GM21423 (cell line): ENCODE data around the gene ARL15.
A peak's percentile ranks its signal among the peaks of the same experiment; 100 is the strongest.

Experiments used
- ATAC-seq: cut with Tn5 transposase; IDR thresholded peaks from one replicate; pipeline ENCODE4 v1.9.1; 2021; ENCODE audit warnings: mild to moderate bottlenecking, moderate library complexity; ENCODE audit not compliant: unreplicated experiment

ARL15 gene

DNA sequence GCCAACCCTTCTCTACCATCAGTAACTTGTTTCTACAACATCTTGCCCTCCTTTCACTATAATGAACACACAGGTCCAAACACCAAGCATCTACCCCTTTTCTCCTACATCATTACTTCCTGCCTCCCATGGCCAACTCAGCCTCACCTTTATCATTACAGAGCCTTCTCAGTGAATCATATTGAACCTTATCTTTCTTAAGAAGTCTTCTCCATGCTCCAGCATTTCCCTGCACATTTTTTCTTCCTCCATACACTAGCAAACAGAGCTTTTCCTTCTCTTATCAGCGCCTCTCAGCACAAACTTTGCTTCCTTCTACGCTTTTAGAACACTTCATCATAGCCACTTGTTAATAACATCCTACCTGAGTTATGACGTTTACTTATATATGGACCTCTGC lies 148.2 kb downstream of the ARL15 start:
- ATAC-seq = no peak

DNA sequence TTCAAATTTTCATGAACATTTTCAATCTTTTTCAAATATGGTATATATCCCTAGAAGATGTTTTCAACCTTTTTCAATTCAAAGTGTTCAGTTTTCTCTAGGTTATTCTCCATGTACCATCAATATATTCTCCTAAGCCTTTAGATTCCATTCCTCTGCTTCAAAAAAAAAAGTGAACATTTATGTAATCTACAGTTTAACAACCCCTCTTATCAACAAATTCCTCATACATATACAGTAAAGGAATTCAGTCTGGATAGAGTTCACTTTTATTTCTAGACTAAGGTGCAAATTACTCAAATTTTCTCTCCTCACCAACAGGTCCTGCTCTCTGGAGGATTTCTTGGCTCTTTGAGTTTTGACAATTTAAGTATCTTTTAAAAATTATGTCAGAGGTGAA lies 150.0 kb downstream of the ARL15 start:
- ATAC-seq = no peak

GRCh38 chr5:54159893-54160195 lies 150.5 kb downstream of the ARL15 start:
- no peak for ATAC-seq

DNA sequence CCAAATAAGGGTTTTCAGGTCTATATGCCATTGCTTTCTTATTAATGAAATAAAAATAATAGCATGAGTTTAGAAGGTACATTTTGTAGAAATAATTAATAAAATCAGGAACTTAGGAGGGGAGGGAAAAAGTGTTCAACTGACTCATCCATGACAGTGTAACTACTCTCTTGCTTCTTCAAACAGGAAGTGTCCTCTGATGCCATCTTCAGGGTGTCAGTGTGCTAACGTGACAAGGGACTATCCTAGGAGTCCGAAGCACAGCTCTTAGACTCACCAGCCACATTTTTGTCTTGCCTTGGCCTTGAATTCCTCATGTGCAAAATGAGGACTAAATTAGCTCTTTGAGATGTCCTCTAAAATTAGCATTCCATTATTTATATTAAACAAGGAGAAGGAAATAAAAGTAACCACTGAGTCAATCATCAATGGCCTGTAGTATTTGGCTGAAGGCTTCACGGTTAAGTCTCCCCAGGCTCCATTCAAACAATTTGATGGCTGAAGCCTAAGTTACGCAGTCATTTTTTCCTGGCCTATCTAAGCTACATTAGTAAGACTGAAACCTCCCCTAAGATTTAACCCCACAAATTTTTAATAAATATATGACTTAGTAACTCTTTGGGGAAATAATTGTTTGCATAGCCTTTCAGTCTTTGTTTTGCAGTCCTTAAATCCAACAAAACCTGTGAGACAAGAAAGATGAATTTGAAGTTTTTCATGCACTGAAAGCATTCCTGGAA lies 151.1 kb downstream of the ARL15 start:
- ATAC-seq = peak; percentile 95

DNA sequence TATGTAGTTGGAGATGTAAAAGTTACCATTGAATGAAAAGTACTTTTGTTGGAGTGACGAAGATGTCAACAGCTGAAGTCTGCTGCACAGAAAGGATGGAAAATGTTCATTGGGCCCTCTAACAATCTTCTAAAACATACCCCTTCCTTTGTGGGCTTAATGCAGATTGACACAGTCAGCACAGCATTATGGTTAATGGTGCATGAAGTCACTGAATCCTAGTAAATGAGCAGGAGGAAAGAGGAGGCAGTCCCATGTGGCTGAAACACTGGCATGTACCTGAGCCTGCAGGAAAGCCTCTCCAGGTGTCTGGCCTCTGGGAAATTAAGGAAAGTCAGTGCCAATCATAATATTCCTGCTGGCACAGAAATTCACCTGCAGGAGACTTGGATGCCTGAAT lies 153.8 kb downstream of the ARL15 start:
- no peak for ATAC-seq

DNA sequence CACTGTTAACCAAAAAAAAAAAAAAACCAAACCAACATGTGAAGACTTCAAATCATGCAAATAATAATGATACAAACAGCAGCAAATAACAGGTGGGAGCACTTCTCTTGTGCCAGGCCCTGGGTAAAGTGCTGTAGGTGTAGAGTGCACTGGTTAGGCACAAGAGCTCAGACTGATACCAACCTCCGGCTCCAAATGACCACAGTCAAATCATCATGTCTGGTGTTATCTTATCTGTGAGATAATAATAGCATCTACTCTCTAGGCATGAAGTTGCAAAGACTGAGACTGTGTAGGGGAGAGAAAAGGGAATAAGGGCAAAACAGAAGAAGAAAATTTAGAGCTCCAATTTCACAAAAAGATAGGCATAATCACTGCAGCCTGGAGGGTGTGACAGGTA lies 159.5 kb downstream of the ARL15 start:
- no peak for ATAC-seq

DNA sequence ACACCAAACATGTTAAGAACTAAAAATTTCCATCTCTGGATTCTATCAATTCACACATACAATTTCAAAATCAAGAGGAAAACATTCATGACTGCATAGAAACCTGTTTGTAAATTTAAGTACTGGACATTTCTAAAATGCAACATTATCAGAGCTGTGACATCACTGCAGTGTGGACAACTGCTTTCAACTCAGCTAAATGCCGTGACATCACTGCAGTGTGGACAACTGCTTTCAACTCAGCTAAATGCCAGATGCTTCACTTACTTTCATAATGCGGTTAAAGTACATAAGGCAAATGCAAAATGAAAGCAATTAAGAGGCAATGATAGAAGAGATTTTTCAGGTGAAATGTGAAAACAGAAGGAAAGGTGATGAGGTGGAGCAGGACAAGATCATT lies 161.5 kb downstream of the ARL15 start:
- no peak for ATAC-seq

- no peak for ATAC-seq
These were observed 162.1 kb downstream of the ARL15 start for GRCh38 chr5:54148067-54148845.

GRCh38 chr5:54146916-54147315 lies 163.5 kb downstream of the ARL15 start:
- ATAC-seq = no peak

GRCh38 chr5:54146390-54146789 lies 164.0 kb downstream of the ARL15 start:
- ATAC-seq = no peak

DNA sequence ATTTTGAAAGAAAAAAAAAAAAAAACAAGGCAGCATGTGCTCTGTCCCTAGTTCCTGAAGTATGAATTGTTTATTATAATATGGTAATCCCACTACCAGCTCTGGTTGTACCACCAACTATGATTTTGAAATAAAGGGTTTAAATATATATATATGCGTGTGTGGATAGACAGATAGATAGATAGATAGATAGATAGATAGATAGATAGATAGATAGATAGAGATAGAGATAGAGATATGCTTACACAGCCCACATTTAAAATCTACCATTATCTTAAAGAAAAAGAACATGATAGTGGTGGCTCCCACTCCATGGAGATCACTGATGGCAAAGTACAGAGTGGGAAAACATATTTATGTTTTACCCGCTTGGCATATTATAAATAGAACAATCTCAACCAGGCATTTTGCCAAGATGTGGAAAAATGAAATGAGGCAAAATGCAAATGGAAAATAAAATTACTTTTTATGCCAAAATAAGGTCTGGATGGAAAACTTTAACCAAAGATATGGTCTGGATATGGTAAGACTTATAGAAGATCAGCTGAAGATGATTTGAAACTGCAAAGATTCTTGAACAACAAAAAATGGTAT lies 170.0 kb downstream of the ARL15 start:
- ATAC-seq = no peak

- ATAC-seq = no peak
These were observed 173.6 kb downstream of the ARL15 start for GRCh38 chr5:54136516-54137440.

DNA sequence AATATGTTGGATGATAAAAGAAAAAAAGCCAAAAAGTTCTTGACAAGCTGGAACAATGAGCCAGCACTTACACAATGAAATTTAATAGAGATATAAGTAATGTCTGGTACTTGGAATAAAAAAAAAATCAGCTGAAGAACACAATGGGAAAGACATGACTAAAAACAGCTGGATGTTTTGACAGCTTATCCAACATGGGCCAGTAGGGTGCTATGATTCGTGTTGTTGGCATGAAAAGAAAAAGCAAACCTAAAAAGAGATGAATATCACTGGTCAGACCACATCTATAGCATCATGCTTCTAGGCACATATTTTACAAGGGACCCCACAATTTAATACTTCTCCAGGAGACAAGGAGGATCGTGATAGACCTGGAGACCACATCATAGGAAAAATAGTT lies 175.3 kb downstream of the ARL15 start:
- no peak for ATAC-seq

DNA sequence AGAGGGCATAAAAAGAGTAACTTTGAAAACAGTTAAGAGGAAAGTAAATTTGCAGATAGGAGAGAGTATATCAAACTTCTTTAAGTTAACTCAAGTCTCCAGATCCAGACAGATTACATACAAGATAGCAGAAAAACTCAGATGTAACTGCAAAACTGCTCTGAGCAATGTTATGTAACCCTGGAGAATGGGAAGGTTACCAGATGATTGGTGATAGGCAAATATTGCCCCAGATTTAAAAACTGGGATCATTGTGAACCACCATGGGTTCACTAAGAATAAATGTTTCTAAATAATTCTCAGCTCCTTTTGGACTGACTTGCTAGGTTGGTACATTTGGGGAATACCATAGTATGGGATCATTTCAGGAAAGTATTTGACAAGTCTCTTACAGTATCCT lies 176.5 kb downstream of the ARL15 start:
- no peak for ATAC-seq

GRCh38 chr5:54120473-54120872 lies 189.9 kb downstream of the ARL15 start:
- no peak for ATAC-seq

DNA sequence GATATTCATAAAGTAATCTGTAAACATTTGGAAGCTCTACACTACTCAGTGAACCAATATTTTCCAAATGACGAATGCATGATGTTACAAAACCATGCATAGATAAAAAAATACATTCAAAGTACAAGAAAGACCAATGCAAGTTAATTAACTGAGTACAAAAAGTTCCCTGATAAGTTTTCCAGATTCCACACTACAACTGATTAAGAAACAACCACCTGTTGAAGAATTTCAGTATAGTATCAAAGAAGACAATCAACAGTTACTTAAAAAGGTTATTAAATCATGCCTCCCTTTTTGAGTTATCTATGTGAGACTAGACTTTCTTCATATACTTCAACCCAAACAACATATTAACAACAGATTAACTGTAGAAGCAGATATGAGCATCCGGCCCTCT lies 192.4 kb downstream of the ARL15 start:
- ATAC-seq = no peak

DNA sequence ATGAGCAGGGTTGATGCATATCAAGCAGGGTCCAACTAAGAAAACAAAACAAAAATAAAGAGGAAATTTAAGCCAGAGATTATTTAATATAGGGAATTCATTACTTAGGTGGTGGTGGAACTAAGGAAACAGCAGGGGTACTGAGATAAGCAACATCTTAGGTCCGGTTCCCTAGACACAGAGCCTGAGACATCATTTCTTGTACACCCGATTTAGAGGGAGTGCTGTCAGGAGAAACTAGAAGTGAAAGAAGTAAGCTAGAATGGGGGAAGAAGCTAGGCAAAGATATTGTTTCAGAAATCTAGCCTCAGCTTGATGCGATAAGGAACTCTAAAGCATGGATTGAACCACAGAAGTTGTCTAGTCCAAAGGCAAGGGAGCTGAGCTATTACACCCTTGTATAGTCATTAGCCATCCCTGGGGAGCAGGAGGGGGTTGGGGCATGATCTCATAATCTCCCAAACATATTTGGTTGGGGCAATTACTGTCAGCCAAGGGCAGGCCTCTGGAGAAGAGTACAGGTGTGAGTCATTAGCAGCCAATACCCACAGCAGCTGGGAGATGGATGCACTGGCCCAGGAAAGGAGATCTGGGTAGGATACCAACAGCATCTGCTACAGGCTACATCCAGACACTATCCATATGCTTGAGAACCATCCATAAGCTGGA lies 194.5 kb downstream of the ARL15 start:
- ATAC-seq = no peak

DNA sequence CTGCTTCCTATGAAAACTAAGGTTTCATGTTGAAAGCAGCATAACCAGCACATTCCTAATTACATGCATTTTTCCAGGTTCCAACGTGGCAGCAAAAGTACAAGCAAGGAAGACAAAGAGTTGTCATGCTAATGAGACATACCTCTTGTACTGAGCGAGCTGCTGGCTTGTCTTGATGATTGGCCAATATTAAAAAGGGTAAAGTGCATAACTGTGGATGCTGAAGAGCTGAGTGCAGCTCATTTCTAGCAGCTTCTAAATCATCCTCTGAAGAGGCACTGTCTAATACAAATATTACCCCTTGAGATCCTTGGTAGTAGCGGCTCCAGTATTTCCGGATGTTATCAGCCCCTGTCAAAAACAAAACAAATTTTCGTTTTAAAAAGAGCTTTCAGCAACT lies 197.3 kb downstream of the ARL15 start:
- ATAC-seq = no peak

DNA sequence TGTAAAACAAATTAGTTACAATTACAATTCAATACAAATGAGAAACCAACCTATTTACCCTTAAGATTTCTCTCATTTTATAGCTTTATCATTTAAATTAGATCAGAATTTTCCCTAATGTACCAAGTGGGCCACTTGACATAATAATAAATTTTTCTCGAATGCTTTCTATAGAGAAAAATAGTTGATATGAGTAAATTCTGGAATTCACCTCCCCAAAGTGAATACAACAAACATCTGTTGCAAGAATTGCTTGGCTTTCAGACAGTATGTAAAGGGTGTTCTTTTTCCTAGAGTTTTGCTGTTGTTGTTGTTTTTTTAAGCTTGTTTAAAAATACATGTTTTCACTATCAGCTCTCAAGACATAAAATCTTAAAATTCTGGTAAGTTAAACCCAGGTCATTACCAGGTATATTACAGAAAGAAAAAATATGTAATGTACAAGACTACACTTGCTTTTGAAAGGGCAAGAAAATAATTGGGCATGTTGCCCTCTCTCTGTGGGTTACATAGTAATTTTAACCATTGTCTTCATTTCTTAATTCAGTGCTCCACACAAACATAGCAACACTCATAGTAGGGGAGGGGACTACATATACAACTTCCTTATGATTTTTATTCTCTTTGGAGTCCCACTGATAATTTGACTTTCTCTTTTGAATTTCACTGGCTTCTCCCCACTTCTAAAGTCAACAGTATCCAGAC lies 200.6 kb downstream of the ARL15 start:
- no peak for ATAC-seq

- ATAC-seq = no peak
These were observed 202.2 kb downstream of the ARL15 start for GRCh38 chr5:54108136-54108535.
